Naive thymus-derived CD4-positive, alpha-beta T cell (primary cell): Measurements from ENCODE around the gene PSPN. TPM values are rescaled to one million over a fixed set of nuclear protein-coding genes. Genes with fewer than 3 reads are reported as not detected.

Experiments used
- ATAC-seq: fragments of 150-1000 bp; cut with Tn5 transposase; 2 replicates; pipeline ENCODE4 v1.10.0; 2021; ENCODE audit warnings: mild to moderate bottlenecking, moderate library complexity
- CTCF ChIA-PET: fragments of 350-600 bp; sonication (Branson Sonifier 250); formaldehyde crosslinking; loops from one replicate; lab custom pipeline; 2021; ENCODE audit warnings: antibody characterized with exemption; lab: Charles Lee
- POLR2A ChIA-PET: fragments of 350-600 bp; sonication (Branson Sonifier 250); formaldehyde crosslinking; loops from one replicate; lab custom pipeline; 2021; ENCODE audit warnings: antibody characterized with exemption, inconsistent platforms; lab: Charles Lee
- DNase-seq, 9 donors: peaks; one replicate each; pipeline versions ENCODE4 v3.0.0 to v3.0.0-alpha.2; 2020 to 2022; ENCODE audit warnings: mixed read lengths in 1 of 9
- H3K27ac ChIP-seq: one replicate; pipeline ENCODE4 v1.7.0; 2013; ENCODE audit warnings: mild to moderate bottlenecking, low read depth, low read length, moderate library complexity
- H3K27me3 ChIP-seq, 2 donors: one replicate each; pipeline ENCODE4 v1.7.0; 2013; ENCODE audit warnings: low read length in 2 of 2, mild to moderate bottlenecking in 2 of 2, moderate library complexity in 2 of 2; ENCODE audit not compliant: control insufficient read depth in 2 of 2, insufficient read depth in 2 of 2
- H3K36me3 ChIP-seq, 3 experiments: 1 replicate in 2 of 3; 2 replicates in 1 of 3; pipeline ENCODE4 v1.7.0; 2013; ENCODE audit warnings: low read length in 3 of 3, mild to moderate bottlenecking in 3 of 3, moderate library complexity in 1 of 3; ENCODE audit not compliant: insufficient read depth in 3 of 3, control insufficient read depth in 2 of 3
- H3K4me1 ChIP-seq, 2 donors: one replicate each; pipeline ENCODE4 v1.7.0; 2013; ENCODE audit warnings: low read length in 2 of 2, mild to moderate bottlenecking in 2 of 2, moderate library complexity in 1 of 2; ENCODE audit not compliant: control insufficient read depth in 2 of 2, insufficient read depth in 2 of 2
- H3K4me3 ChIP-seq: 2 replicates; pipeline ENCODE4 v1.7.0; 2013; ENCODE audit warnings: mild to moderate bottlenecking, low read length
- H3K9me3 ChIP-seq, 3 experiments: 1 replicate in 2 of 3; 2 replicates in 1 of 3; pipeline ENCODE4 v1.7.0; 2013; ENCODE audit warnings: low read length in 3 of 3; ENCODE audit not compliant: control insufficient read depth in 2 of 3
- H3K27ac Mint-ChIP-seq, 9 donors: one replicate each; pipeline ENCODE4 v1.8.0; 2020 to 2022; ENCODE audit warnings: mixed read lengths in 9 of 9, mild to moderate bottlenecking in 8 of 9, moderate library complexity in 5 of 9, inconsistent platforms in 2 of 9
- H3K27me3 Mint-ChIP-seq, 5 donors: one replicate each; pipeline ENCODE4 v1.8.0; 2021 to 2022; ENCODE audit warnings: mixed read lengths in 5 of 5, mild to moderate bottlenecking in 1 of 5
- H3K36me3 Mint-ChIP-seq, 5 donors: one replicate each; pipeline ENCODE4 v1.8.0; 2020 to 2022; ENCODE audit warnings: mixed read lengths in 5 of 5, mild to moderate bottlenecking in 3 of 5, inconsistent platforms in 1 of 5
- H3K4me1 Mint-ChIP-seq, 7 donors: one replicate each; pipeline ENCODE4 v1.8.0; 2020 to 2022; ENCODE audit warnings: mixed read lengths in 7 of 7, mild to moderate bottlenecking in 3 of 7, inconsistent platforms in 1 of 7
- H3K4me3 Mint-ChIP-seq, 10 donors: one replicate each; pipeline ENCODE4 v1.8.0; 2020 to 2022; ENCODE audit warnings: mild to moderate bottlenecking in 10 of 10, mixed read lengths in 10 of 10, moderate library complexity in 6 of 10, inconsistent platforms in 2 of 10
- H3K9me3 Mint-ChIP-seq, 11 donors: one replicate each; pipeline ENCODE4 v1.8.0; 2020 to 2022; ENCODE audit warnings: mixed read lengths in 11 of 11, mild to moderate bottlenecking in 4 of 11, inconsistent platforms in 1 of 11, moderate library complexity in 1 of 11
- intact Hi-C, 2 donors: fragments of 100-400 bp; cut with micrococcal nuclease; formaldehyde crosslinking; loops; one replicate each; pipeline ENCODE4 v1.15.1; 2023
- polyA plus RNA-seq, 2 donors: library from polyadenylated mRNA; unstranded; fragments of 300-500 nt; fragmentation: Illumina TruSeq; gene quantifications; one replicate each; pipeline ENCODE4 v1.2.3, GENCODE V29; 2021
- total RNA-seq, 6 experiments: library from RNA in 5 of 6; stranded (reverse) in 5 of 6; gene quantifications; 1 replicate in 5 of 6; 2 replicates in 1 of 6; pipeline ENCODE4 v1.2.3 and lab custom pipeline; 2021 to 2026

The PSPN gene
- total and polyA plus RNA-seq, 7 experiments from 2014 or later: 0.60 to 4.0 (median 2.6) TPM

DNA sequence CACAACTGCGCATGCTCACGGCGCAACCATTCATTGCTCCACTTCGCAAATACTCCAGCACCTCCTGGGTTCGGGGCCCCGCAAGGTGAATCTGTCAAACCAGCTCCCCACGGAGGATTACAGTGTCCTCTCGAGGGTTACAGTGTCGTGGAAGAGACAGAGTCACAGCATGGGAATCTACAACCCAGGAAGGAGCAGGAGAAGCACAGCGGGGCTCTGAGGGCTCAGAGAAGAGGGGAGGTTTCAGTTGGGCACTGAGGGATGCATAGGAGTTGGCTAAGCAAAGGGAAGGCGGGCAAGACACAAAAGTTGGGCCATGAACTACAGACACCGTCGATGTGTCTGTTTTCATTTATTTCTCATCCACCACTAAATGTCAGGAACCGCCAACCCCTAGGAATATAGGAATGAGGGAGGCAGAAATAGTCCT lies 18.3 kb upstream of the PSPN start:
- H3K9me3 Mint-ChIP-seq: no peaks in the 10 kb centered on the region
- Histone ChIP-seq H3K4me3 (peak overlapping the region; percentile 81), H3K36me3 (peaks cover 0 to 28% (median 0%) of the 10 kb centered on the region in 3 experiments), H3K9me3 (no peaks in the 10 kb centered on the region), H3K27me3 (no peaks in the 10 kb centered on the region), H3K27ac (peak overlapping the region; percentile 98), H3K4me1 (peaks cover 8 to 12% of the 10 kb centered on the region in 2 donors)
- DNase-seq: peak in 1 of 9 donors; percentile 49
- H3K27ac Mint-ChIP-seq: peak overlapping the region; percentile 95 to 99 (median 97)
- intact Hi-C loops: loop anchor here (1.0 to 2.0 kb wide), 7 partner anchors 21 to 343 kb away; partner anchors contain the start of genes CLPP (in 2 of the 2) and GPR108 (in 1 of the 2)
- no peak for ATAC-seq
- H3K36me3 Mint-ChIP-seq: peaks cover 0 to 13% (median 7%) of the 10 kb centered on the region in 5 donors
- peak overlapping the region; percentile 90 to 95 (median 94) for H3K4me3 Mint-ChIP-seq
- POLR2A ChIA-PET: interaction anchor here (1.0 to 2.2 kb wide), 8 partner anchors 19 to 85 kb away, joined by 3 to 11 read pairs (median 4); partner anchors contain the start of genes ALKBH7, CLPP, KHSRP and PSPN
- H3K4me1 Mint-ChIP-seq: peaks cover 20 to 27% (median 25%) of the 10 kb centered on the region in 7 donors
- CTCF ChIA-PET: no interaction called here
- no peaks in the 10 kb centered on the region for H3K27me3 Mint-ChIP-seq

DNA sequence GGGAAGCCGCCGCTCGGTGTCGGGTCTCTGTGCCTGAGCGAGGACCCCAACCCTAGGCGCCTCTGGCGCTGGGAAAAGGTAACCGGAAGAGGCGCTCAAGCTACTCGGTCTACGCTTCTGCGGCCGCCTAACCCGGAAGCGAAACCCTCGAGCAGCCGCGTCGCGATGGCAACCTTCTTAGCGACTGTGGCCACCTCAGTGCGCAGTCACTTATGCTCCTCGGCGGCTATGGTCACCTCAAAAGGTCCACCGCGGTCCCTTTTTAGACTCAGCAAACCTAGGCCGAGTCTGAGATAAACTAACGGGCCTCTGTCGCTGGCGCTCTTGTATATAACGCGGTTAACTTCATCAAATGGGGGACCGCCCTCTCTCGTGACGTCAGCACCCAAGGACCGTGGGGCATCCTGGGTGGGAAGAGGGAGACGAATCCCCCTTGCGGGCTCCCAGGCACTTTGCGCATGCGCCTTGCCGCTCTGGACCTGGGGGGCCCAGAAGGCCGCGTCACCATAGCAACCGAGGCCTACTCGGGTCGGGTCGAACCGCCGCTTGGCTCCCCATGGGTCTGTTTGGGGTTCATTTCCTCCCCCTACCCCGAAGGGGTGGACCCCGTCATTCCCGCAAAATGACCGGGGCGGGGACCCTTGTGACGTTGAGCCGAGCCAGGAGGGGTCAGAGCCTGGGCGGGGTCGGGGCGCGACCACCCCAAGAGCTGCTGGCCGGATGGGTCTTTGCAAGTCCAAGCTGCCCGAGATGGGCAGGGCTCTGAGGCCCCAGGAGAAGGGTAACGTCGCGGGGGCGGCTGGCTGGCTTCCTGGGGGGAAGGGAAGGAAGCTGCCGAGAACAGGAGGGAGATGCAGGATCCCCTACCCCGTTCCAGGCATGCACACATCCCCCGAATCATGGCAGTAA lies 17.6 kb upstream of the PSPN start, which contains the start of gene GTF2F1:
Gene GTF2F1, minus strand, starts transcription at position 91 of the 909 bp plus-strand sequence. CDS start 169 bp downstream, outside the sequence.
- peak within 1 kb of the TSS; percentile 81 for H3K4me3 ChIP-seq
- no peaks in the 10 kb centered on the region for H3K27me3 ChIP-seq
- peak within 1 kb of the TSS; percentile 98 for H3K27ac ChIP-seq
- peak within 1 kb of the TSS; percentile 90 to 95 (median 94) for H3K4me3 Mint-ChIP-seq
- H3K4me1 Mint-ChIP-seq: peaks cover 20 to 27% (median 25%) of the 10 kb centered on the region in 7 donors
- no peaks in the 10 kb centered on the region for H3K9me3 ChIP-seq
- peak within 1 kb of the TSS; percentile 95 to 99 (median 97) for H3K27ac Mint-ChIP-seq
- CTCF ChIA-PET: interaction anchor here (1.2 kb wide), 1 partner anchor 21 kb away, joined by 4 read pairs; the partner anchor contains the start of gene ALKBH7
- peaks cover 8 to 12% of the 10 kb centered on the region in 2 donors for H3K4me1 ChIP-seq
- H3K9me3 Mint-ChIP-seq: no peaks in the 10 kb centered on the region
- POLR2A ChIA-PET: interaction anchor here (0.8 to 2.2 kb wide), 9 partner anchors 18 to 85 kb away, joined by 3 to 11 read pairs (median 4); partner anchors contain the start of genes ALKBH7, CLPP, KHSRP and PSPN
- ATAC-seq (peak; percentile 88), DNase-seq (peak; percentile 87 to 96 (median 92))
- intact Hi-C loops: loop anchor here (1.0 to 2.0 kb wide), 7 partner anchors 20 to 344 kb away; partner anchors contain the start of genes CLPP (in 2 of the 2) and GPR108 (in 1 of the 2)
- H3K27me3 Mint-ChIP-seq: no peaks in the 10 kb centered on the region
- peaks cover 0 to 34% (median 2%) of the 10 kb centered on the region in 3 experiments for H3K36me3 ChIP-seq
- peaks cover 0 to 15% (median 9%) of the 10 kb centered on the region in 5 donors for H3K36me3 Mint-ChIP-seq

DNA sequence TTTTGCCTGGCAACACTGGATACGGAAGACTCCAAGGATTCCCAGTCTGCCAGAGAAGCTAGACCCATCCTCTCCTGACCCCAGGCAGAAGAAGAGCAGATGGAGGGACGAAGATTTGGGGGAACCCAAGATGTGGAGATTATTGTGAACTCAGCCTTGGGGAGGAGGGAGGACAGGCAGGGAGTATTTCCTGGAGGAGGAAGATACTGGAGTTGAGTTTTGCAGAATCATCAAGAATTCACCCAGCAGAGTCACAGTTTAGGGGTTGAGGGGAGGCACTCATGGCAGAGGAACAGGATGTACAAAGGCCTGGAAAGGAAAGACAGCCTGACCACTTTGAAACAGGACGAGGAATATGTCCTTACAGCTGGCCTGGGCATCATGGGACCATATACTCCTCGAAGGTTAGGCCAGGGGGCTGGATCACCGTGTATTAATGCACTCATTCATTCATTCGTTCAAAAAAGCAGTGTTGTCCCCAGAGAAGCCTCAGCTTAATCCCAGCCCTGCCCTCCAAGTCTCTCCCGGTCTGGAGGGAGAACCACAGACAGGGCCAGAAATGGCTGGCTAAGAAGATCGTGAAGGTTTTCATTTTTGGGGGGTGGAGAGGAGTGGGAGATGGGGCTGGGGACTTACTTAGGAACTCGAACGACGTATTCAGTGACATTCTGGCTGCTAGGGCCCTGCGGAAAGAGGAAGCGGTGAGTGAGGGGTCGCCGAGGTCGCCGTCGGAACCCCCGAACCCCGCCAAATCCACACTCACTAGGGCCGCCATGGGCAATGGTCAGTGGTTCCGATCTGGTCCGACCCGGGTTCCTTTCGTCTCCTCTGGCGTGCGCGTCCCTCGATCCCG lies 16.7 kb upstream of the PSPN start:
- no peak for ATAC-seq
- Histone ChIP-seq H3K4me3 (peak overlapping the region; percentile 81), H3K9me3 (no peaks in the 10 kb centered on the region), H3K36me3 (peaks cover 0 to 41% (median 5%) of the 10 kb centered on the region in 3 experiments), H3K4me1 (peaks cover 8 to 12% of the 10 kb centered on the region in 2 donors), H3K27me3 (no peaks in the 10 kb centered on the region), H3K27ac (peak overlapping the region; percentile 98)
- DNase-seq: peak in 1 of 9 donors; percentile 11
- Mint-ChIP-seq H3K4me1 (peaks cover 20 to 27% (median 25%) of the 10 kb centered on the region in 7 donors), H3K27ac (peak overlapping the region; percentile 95 to 99 (median 97)), H3K9me3 (no peaks in the 10 kb centered on the region), H3K36me3 (peaks cover 0 to 18% (median 11%) of the 10 kb centered on the region in 5 donors), H3K4me3 (peak overlapping the region; percentile 90 to 95 (median 94)), H3K27me3 (no peaks in the 10 kb centered on the region)
- intact Hi-C loops: loop anchor here (1.0 to 2.0 kb wide), 7 partner anchors 19 to 345 kb away; partner anchors contain the start of genes CLPP (in 2 of the 2) and GPR108 (in 1 of the 2)
- POLR2A ChIA-PET: interaction anchor here (0.8 to 2.2 kb wide), 6 partner anchors 20 to 86 kb away, joined by 3 to 11 read pairs (median 4); partner anchors contain the start of genes ALKBH7 and CLPP
- CTCF ChIA-PET: interaction anchor here (1.2 kb wide), 1 partner anchor 20 kb away, joined by 4 read pairs; the partner anchor contains the start of gene ALKBH7

DNA sequence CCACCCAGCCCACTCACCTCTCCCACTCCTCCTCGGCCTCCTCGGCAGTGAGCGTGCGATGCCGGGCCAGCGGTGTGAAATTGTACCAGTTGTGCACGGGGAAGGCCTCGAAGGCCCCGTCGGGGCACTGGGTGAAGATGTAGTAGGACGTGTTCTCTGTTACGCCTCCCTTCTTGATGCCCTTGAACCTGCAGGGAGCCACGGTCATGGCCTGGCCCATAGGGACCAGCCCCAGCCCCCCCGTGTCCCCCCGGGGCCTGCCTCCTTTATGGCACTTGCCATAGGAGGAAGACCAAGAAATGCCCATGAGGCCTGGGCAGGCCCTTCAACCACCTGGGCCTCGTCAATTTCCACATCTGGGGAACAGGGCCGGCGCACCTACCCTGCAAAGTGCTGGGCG lies 11.6 kb upstream of the PSPN start:
- Histone ChIP-seq H3K27ac (no peak overlapping the region), H3K4me1 (peaks cover 5 to 6% of the 10 kb centered on the region in 2 donors), H3K9me3 (no peaks in the 10 kb centered on the region), H3K4me3 (no peak overlapping the region), H3K27me3 (no peaks in the 10 kb centered on the region), H3K36me3 (peaks cover 0 to 77% (median 5%) of the 10 kb centered on the region in 3 experiments)
- H3K9me3 Mint-ChIP-seq: no peaks in the 10 kb centered on the region
- intact Hi-C loops: no loop called here
- H3K4me3 Mint-ChIP-seq: no peak overlapping the region
- H3K4me1 Mint-ChIP-seq: peaks cover 13 to 14% (median 13%) of the 10 kb centered on the region in 7 donors
- DNase-seq (no peak), ATAC-seq (no peak)
- no peaks in the 10 kb centered on the region for H3K27me3 Mint-ChIP-seq
- ChIA-PET POLR2A (interaction anchor here (0.6 kb wide), 1 partner anchor 117 kb away, joined by 3 read pairs; no protein-coding TSS in a partner anchor), CTCF (interaction anchor here (0.6 kb wide), 1 partner anchor 16 kb away, joined by 3 read pairs; no protein-coding TSS in a partner anchor)
- H3K36me3 Mint-ChIP-seq: peaks cover 0 to 27% (median 19%) of the 10 kb centered on the region in 5 donors
- no peak overlapping the region for H3K27ac Mint-ChIP-seq

DNA sequence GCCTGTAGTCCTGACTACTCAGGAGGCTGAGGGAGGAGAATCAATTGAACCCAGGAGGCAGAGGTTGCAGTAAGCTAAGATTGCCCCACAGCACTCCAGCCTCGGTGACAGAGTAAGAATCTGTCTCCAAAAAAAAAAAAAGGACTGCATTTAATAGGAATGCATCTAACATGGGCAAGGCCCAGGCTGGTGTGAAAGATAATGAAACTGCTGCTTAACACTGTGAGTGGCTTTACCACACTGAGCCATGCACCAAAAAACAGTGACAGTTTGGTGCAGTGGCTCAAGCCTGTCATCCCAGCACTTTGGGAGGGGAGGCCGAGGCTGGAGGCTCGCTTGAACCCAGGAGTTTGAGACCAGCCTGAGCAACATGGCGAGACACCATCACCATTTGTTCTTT lies 8.6 kb upstream of the PSPN start:
- H3K4me3 Mint-ChIP-seq: no peak overlapping the region
- no peak overlapping the region for H3K27ac Mint-ChIP-seq
- Histone ChIP-seq H3K27ac (no peak overlapping the region), H3K9me3 (peaks cover 0 to 7% (median 0%) of the 10 kb centered on the region in 3 experiments), H3K4me1 (no peaks in the 10 kb centered on the region), H3K36me3 (peaks cover 0 to 92% (median 21%) of the 10 kb centered on the region in 3 experiments), H3K4me3 (no peak overlapping the region), H3K27me3 (no peaks in the 10 kb centered on the region)
- POLR2A ChIA-PET: no interaction called here
- no peak for ATAC-seq
- H3K27me3 Mint-ChIP-seq: no peaks in the 10 kb centered on the region
- H3K9me3 Mint-ChIP-seq: peaks cover 0 to 6% (median 0%) of the 10 kb centered on the region in 11 donors
- H3K36me3 Mint-ChIP-seq: peaks cover 5 to 42% (median 26%) of the 10 kb centered on the region in 5 donors
- peaks cover 0 to 4% (median 0%) of the 10 kb centered on the region in 7 donors for H3K4me1 Mint-ChIP-seq
- intact Hi-C loops: no loop called here
- DNase-seq: no peak
- CTCF ChIA-PET: no interaction called here
